Subcutaneous adipose tissue (tissue), 4 donors: ENCODE measurements around the gene SYNE1. TPM values are rescaled to one million over a fixed set of nuclear protein-coding genes. Genes with fewer than 3 reads are reported as not detected.

Source experiments
- total RNA-seq, 4 donors: library from RNA; depleted of rRNA; stranded (reverse); fragments of >200 nt; gene quantifications; one replicate each; pipeline ENCODE4 v1.1.0, GENCODE V29; 2016
- TF ChIP-seq, protein P1 (sequence below): fragments of 450-650 bp; IDR thresholded peaks from one replicate; pipeline ENCODE4 v1.5.1; 2016; ENCODE audit warnings: low read depth, mild to moderate bottlenecking, control low read depth, antibody characterized with exemption, moderate library complexity

SYNE1 gene
- total RNA-seq, 4 donors from 2014 or later, result 85.5 to 173 (median 111) TPM

- TF ChIP-seq, protein P1, sequence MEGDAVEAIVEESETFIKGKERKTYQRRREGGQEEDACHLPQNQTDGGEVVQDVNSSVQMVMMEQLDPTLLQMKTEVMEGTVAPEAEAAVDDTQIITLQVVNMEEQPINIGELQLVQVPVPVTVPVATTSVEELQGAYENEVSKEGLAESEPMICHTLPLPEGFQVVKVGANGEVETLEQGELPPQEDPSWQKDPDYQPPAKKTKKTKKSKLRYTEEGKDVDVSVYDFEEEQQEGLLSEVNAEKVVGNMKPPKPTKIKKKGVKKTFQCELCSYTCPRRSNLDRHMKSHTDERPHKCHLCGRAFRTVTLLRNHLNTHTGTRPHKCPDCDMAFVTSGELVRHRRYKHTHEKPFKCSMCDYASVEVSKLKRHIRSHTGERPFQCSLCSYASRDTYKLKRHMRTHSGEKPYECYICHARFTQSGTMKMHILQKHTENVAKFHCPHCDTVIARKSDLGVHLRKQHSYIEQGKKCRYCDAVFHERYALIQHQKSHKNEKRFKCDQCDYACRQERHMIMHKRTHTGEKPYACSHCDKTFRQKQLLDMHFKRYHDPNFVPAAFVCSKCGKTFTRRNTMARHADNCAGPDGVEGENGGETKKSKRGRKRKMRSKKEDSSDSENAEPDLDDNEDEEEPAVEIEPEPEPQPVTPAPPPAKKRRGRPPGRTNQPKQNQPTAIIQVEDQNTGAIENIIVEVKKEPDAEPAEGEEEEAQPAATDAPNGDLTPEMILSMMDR, result no peak
Observed at GRCh38 chr6:152143359-152143758, 493.8 kb downstream of the SYNE1 start.

DNA sequence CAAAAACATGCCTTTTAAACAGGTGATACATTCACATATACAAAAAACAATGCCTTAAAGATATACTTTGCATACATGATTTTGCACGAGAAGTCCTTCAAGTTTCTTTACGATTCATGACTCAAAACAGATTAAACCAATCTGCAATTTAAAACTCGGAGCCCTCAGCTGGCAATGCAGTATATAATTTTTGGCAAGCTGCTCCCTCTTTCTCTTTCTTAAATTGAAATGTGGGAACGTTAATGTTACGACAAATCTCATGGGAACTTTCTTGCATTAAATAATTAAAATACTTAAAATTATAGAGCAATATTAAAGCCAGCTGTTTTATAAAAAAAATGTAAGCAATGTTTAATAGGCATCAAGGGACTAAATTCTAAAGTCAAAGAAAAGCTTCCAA is 495.1 kb downstream of the SYNE1 start:
- TF ChIP-seq, protein P1, result no peak

GRCh38 chr6:152136449-152136825 is 500.7 kb downstream of the SYNE1 start:
- TF ChIP-seq, protein P1, result no peak

DNA sequence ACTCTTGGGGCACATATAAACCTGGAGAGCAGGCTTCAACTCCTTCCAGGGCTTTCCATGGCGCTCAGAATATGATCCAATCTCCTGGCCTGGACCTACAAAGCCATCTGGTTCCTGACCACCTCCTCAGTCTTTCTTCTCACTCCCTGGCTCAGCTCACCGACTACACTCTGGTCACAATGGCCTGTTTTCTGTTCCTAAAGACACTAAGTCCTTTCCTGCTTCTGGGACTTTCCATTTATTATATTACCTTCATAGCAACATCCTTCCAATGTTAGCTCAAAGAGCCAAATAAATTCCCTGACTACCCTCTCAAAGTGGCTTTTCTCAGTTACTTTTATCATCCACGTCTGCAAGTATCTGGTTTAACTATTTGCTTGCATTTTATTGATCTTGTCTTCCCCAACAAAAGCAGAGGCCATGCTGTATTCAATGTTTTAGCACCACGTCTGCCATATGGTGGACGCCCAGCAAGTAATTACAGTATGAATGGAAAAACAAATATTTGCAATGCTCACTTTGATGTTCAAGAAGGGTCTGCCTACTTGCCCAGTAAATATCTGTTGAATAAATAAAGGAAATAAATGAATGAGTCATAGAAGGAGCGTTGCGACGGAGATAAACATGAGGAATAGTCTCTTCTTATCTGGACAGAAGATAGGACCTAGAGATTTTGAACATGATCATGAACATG is 501.3 kb downstream of the SYNE1 start:
- TF ChIP-seq, protein P1, result no peak

DNA sequence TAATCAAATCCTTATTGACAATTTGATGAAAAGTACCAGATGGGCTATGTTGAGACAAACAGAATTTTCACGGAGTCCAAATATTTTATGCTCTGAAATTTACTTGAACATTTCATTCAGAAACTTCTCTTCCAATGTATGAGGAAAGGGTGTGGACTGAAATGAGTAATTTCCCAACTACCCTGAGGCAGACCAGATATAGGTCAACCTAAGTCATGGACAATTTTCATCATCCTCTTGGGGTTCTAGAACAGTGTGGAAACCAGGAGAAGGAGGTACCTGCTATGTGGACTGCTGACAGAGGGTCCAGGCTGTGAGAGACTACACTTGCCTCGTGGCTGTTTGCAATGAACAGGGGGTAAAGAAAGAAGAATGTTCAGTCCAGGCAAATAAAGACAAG is 506.7 kb downstream of the SYNE1 start:
- TF ChIP-seq, protein P1, result no peak

DNA sequence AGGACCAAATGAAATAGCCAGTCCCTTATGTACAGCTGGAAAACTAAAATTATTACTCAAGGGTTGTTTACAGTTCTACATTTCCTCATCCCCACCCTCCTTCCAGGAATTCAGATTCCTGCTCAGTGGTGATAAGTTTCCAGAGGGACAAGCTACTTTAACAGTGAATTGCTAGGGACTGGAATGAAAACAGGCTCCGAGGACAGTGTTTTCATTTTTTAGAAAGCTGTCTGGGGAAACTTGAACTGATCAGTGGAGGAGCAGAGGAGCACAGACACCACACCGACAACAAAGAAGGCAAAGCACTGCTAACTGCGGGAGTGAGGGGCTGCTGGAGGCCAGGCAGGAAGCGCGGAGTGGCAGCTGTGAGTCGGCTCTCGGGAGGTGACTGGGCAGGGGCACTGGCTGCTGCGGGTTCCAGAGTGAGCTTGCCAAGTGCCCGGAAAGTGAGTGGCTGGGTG is 507.4 kb downstream of the SYNE1 start:
- TF ChIP-seq, protein P1, result no peak

GRCh38 chr6:152127432-152128165 is 509.6 kb downstream of the SYNE1 start:
- TF ChIP-seq, protein P1, result no peak
